Mucosa of gallbladder (tissue), 1 donor: ENCODE measurements around the gene STMP1. TPM values are rescaled to one million over a fixed set of nuclear protein-coding genes. Genes with fewer than 3 reads are reported as not detected.
"Not testable (repeated sequence)": the region's sequence is repeated elsewhere in the genome, so short reads cannot be mapped to it uniquely, and the experiment has no call there.

ENCODE experiments used
- DNase-seq: peaks from one replicate; pipeline ENCODE4 v3.0.0-alpha.2; 2020; ENCODE audit warnings: low spot score
- total RNA-seq: library from RNA; stranded (reverse); gene quantifications from one replicate; pipeline ENCODE4 v1.2.1, GENCODE V29; 2021
- donor health status: DM: no; HTN: no; CAD: no.

STMP1 gene
- total RNA-seq, 1 donor from 2014 or later, result 35.2 TPM

- DNase-seq, result no peak
Observed at GRCh38 chr7:135664046-135664589, 1.8 kb downstream of the STMP1 start.

- DNase-seq, result no peak
Observed at GRCh38 chr7:135665042-135665441, 2.7 kb downstream of the STMP1 start.

- DNase-seq, result no peak
Observed at GRCh38 chr7:135666156-135666555, 3.8 kb downstream of the STMP1 start.

GRCh38 chr7:135666846-135667245 lies 4.5 kb downstream of the STMP1 start:
- DNase-seq, result no peak

GRCh38 chr7:135667626-135668025 lies 5.3 kb downstream of the STMP1 start:
- not testable (repeated sequence) for DNase-seq

- not testable (repeated sequence) for DNase-seq
Observed at GRCh38 chr7:135668852-135669395, 6.6 kb downstream of the STMP1 start.

GRCh38 chr7:135669774-135670173 lies 7.5 kb downstream of the STMP1 start:
- no peak for DNase-seq

- no peak for DNase-seq
Observed at GRCh38 chr7:135670179-135670578, 7.9 kb downstream of the STMP1 start.

GRCh38 chr7:135672560-135673359 lies 10.4 kb downstream of the STMP1 start:
- DNase-seq, result peak; percentile 42

GRCh38 chr7:135673360-135673706 lies 11.0 kb downstream of the STMP1 start:
- DNase-seq, result no peak

GRCh38 chr7:135678612-135679575 lies 16.6 kb downstream of the STMP1 start:
- DNase-seq, result no peak

- DNase-seq, result no peak
Observed at GRCh38 chr7:135681762-135682161, 19.4 kb downstream of the STMP1 start.

GRCh38 chr7:135682191-135682590 lies 19.9 kb downstream of the STMP1 start:
- DNase-seq, result no peak

GRCh38 chr7:135683609-135684008 lies 21.3 kb downstream of the STMP1 start:
- DNase-seq, result no peak

- no peak for DNase-seq
Observed at GRCh38 chr7:135684136-135684535, 21.8 kb downstream of the STMP1 start.

GRCh38 chr7:135684699-135685098 lies 22.4 kb downstream of the STMP1 start:
- DNase-seq, result no peak

- no peak for DNase-seq
Observed at GRCh38 chr7:135685306-135686084, 23.2 kb downstream of the STMP1 start.

GRCh38 chr7:135687466-135687865 lies 25.2 kb downstream of the STMP1 start:
- DNase-seq, result no peak

- DNase-seq, result no peak
Observed at GRCh38 chr7:135690566-135690965, 28.3 kb downstream of the STMP1 start.

GRCh38 chr7:135692055-135692454 lies 29.7 kb downstream of the STMP1 start:
- no peak for DNase-seq

GRCh38 chr7:135692606-135693005 lies 30.3 kb downstream of the STMP1 start:
- not testable (repeated sequence) for DNase-seq
